Psoas muscle (tissue), 8 donors: Measurements from ENCODE around the gene ZNF830. TPM values are rescaled to one million over a fixed set of nuclear protein-coding genes. Genes with fewer than 3 reads are reported as not detected.

ENCODE experiments used
- ATAC-seq, 4 donors: fragments of 200-7000 bp; cut with Tn5 transposase; one replicate each; pipeline ENCODE4 v1.9.1; 2020; ENCODE audit warnings: moderate library complexity in 3 of 4, mild to moderate bottlenecking in 2 of 4
- DNase-seq, 2 donors: peaks; one replicate each; pipeline ENCODE4 v3.0.0-alpha.2; 2020
- H3K27ac ChIP-seq: fragments of 200-600 bp; one replicate; pipeline ENCODE4 v1.8.0; 2022
- H3K27me3 ChIP-seq, 3 donors: fragments of 200-600 bp in 1 of 3; one replicate each; pipeline versions ENCODE4 v1.6.1 to v1.8.0; 2013 to 2022; ENCODE audit warnings: low read length in 2 of 3, mild to moderate bottlenecking in 2 of 3, moderate library complexity in 1 of 3; ENCODE audit not compliant: insufficient read depth in 3 of 3
- H3K36me3 ChIP-seq, 2 donors: fragments of 200-600 bp in 1 of 2; one replicate each; pipeline versions ENCODE4 v1.6.1 to v1.8.0; 2013 to 2022; ENCODE audit warnings: low read depth in 1 of 2, mild to moderate bottlenecking in 1 of 2, moderate library complexity in 1 of 2; ENCODE audit not compliant: insufficient read depth in 1 of 2
- H3K4me1 ChIP-seq: fragments of 200-600 bp; one replicate; pipeline ENCODE4 v1.8.0; 2022
- H3K4me3 ChIP-seq: fragments of 200-600 bp; one replicate; pipeline ENCODE4 v1.8.0; 2022; ENCODE audit warnings: mild to moderate bottlenecking
- H3K9me3 ChIP-seq: fragments of 200-600 bp; one replicate; pipeline ENCODE4 v1.8.0; 2022
- CTCF ChIP-seq: fragments of 200-600 bp; IDR thresholded peaks from one replicate; pipeline ENCODE4 v1.8.0; 2022; ENCODE audit warnings: antibody characterized with exemption
- WGBS, 3 donors: extraction: QIAGEN DNeasy Blood & Tissue Kit; methylation state at CpG; one replicate each; pipeline versions ENCODE4 v1.1.6 to v1.1.7; 2013; 5-methylcytosine and 5-hydroxymethylcytosine counted together
- intact Hi-C, 2 donors: fragments of 100-400 bp; cut with DNase I; formaldehyde crosslinking; loops; one replicate each; pipeline versions ENCODE4 v1.11.0 to v1.14.2; 2022
- polyA plus RNA-seq, 3 donors: library from polyadenylated mRNA; stranded (reverse); fragments of 200-250 nt; gene quantifications; one replicate each; pipeline ENCODE4 v1.2.3, GENCODE V29; 2013
- total RNA-seq, 4 donors: library from RNA; stranded (reverse); fragmentation: NEBNext Ultra II Directional in 2 of 4; extraction: Animal tissue kit (Norgen Biotek cat#: 25700) in 2 of 4; gene quantifications; one replicate each; pipeline versions ENCODE4 v1.2.1 to v1.2.4, GENCODE V29; 2021 to 2023
- donor health status: healthy with polysubstance abuse.
- donor health status: DM: no; HTN: no; CAD: no; lungs with moderate emphysema.
- donor health status: Bipolar disorder and iron deficiency.
- donor health status: healthy.
- donor health status: DM: yes; HTN: yes; CAD: no.
- donor health status: DM: no; HTN: no; CAD: no.
- donor health status: DM: no; HTN: no; CAD: no.
- donor health status: DM: yes; HTN: yes; CAD: no.

ZNF830 gene
- total and polyA plus RNA-seq, 7 donors: 7.0 to 13.6 (median 9.6) TPM

- Histone ChIP-seq H3K9me3 (no peaks in the 10 kb centered on the region), H3K36me3 (peaks cover 10 to 86% of the 10 kb centered on the region in 2 donors), H3K4me3 (no peak overlapping the region), H3K4me1 (peaks cover 9% of the 10 kb centered on the region), H3K27ac (no peak overlapping the region), H3K27me3 (no peaks in the 10 kb centered on the region)
- DNase-seq (no peak), ATAC-seq (no peak)
- no peak for TF ChIP-seq CTCF
- WGBS, 3 donors: 89 to 100% (median 95%) methylated on average over 2 of the region's 2 CpGs
- intact Hi-C loops: no loop called here
These were observed 27.3 kb downstream of the ZNF830 start for GRCh38 chr17:34988644-34989043.

GRCh38 chr17:34989473-34989872, 28.1 kb downstream of the ZNF830 start:
- intact Hi-C loops: no loop called here
- DNase-seq (no peak), ATAC-seq (no peak)
- no peaks in the 10 kb centered on the region for H3K27me3 ChIP-seq
- no peak for TF ChIP-seq CTCF
- H3K27ac ChIP-seq: no peak overlapping the region
- peaks cover 14 to 89% of the 10 kb centered on the region in 2 donors for H3K36me3 ChIP-seq
- H3K9me3 ChIP-seq: no peaks in the 10 kb centered on the region
- 88 to 92% (median 88%) methylated on average over 10 of the region's 10 CpGs for WGBS, 3 donors
- peaks cover 1% of the 10 kb centered on the region for H3K4me1 ChIP-seq
- no peak overlapping the region for H3K4me3 ChIP-seq

- no peak for TF ChIP-seq CTCF
- Histone ChIP-seq H3K9me3 (no peaks in the 10 kb centered on the region), H3K27ac (no peak overlapping the region), H3K4me1 (no peaks in the 10 kb centered on the region), H3K27me3 (no peaks in the 10 kb centered on the region), H3K36me3 (peaks cover 19 to 99% of the 10 kb centered on the region in 2 donors), H3K4me3 (no peak overlapping the region)
- 54 to 63% (median 61%) methylated on average over 6 of the region's 6 CpGs for WGBS, 3 donors
- ATAC-seq (no peak), DNase-seq (no peak)
- intact Hi-C loops: no loop called here
These were observed 29.6 kb downstream of the ZNF830 start for GRCh38 chr17:34990921-34991365.

- ATAC-seq: no peak
- TF ChIP-seq CTCF: no peak
- Histone ChIP-seq H3K27me3 (no peaks in the 10 kb centered on the region), H3K27ac (no peak overlapping the region), H3K4me3 (no peak overlapping the region), H3K9me3 (no peaks in the 10 kb centered on the region), H3K36me3 (peaks cover 19 to 99% of the 10 kb centered on the region in 2 donors), H3K4me1 (no peaks in the 10 kb centered on the region)
- 77 to 98% (median 91%) methylated on average over 3 of the region's 3 CpGs for WGBS, 3 donors
- no peak for DNase-seq
- intact Hi-C loops: no loop called here
These were observed 30.3 kb downstream of the ZNF830 start for GRCh38 chr17:34991606-34992005.

GRCh38 chr17:34993031-34993430, 31.7 kb downstream of the ZNF830 start:
- no peak for ATAC-seq
- 83 to 85% (median 84%) methylated on average over 2 of the region's 2 CpGs for WGBS, 3 donors
- peaks cover 23 to 100% of the 10 kb centered on the region in 2 donors for H3K36me3 ChIP-seq

More at GRCh38 chr17:34993031-34993430, 31.7 kb downstream of the ZNF830 start:
- DNase-seq: no peak
- intact Hi-C loops: no loop called here
- TF ChIP-seq CTCF: no peak
- Histone ChIP-seq H3K9me3 (no peaks in the 10 kb centered on the region), H3K27ac (no peak overlapping the region), H3K4me1 (peaks cover 5% of the 10 kb centered on the region), H3K4me3 (no peak overlapping the region), H3K27me3 (no peaks in the 10 kb centered on the region)
